GM18508 (cell line): ENCODE measurements around the gene HES5.
"Not testable (repeated sequence)": the region's sequence is repeated elsewhere in the genome, so short reads cannot be mapped to it uniquely, and the experiment has no call there.

ENCODE experiments used
- ATAC-seq: cut with Tn5 transposase; IDR thresholded peaks from one replicate; pipeline ENCODE4 v1.9.1; 2021; ENCODE audit warnings: moderate number of reproducible peaks; ENCODE audit not compliant: insufficient read depth, unreplicated experiment

HES5 gene, protein sequence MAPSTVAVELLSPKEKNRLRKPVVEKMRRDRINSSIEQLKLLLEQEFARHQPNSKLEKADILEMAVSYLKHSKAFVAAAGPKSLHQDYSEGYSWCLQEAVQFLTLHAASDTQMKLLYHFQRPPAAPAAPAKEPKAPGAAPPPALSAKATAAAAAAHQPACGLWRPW

GRCh38 chr1:2529784-2530512, at the start of gene HES5:
Gene HES5 (minus strand): TSS chr1:2530263. CDS start chr1:2530164, 99 bp downstream.
- ATAC-seq: no peak

DNA sequence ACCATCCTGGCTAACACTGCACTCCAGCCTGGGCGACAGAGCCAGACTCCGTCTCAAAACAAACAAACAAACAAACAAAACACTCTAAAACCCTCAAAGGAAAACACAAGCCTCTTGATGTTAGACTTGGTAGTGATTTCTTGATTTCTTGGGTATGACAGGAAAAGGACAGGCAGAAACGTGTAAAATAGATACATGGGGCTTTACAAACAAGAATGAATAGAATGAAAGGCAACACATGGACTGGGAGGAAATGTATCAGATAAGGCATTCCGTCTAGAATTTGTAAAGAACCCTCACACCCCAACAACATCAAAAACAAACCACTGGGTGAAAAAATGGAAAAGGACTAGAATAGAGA, 48.7 kb upstream of the HES5 start:
- ATAC-seq: no peak

DNA sequence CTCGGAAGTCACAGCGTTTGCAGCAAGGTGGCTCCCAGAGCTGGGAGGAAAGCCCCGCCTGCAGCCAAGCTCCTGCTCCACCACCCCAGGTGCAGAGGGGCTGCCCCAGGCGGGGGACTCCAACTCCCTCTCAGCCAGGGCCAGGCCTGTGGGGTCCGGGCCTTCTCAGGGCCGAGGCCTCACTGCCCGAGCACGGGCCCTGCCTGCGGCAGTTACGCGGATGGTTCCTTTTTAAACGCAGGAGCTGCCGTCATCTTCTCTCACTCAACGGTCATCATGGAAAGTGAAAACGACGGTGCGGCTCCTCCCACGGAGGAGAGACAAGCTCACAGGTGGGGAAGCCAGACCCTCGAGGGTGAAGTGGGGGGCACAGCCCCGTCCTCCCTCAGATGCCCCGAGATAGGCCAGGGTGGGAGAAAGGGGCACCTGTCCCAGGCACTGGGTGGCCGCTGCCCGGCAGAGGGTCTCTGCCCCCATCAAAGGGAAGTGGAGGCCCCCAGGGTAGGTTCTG, 47.6 kb upstream of the HES5 start:
- not testable (repeated sequence) for ATAC-seq

DNA sequence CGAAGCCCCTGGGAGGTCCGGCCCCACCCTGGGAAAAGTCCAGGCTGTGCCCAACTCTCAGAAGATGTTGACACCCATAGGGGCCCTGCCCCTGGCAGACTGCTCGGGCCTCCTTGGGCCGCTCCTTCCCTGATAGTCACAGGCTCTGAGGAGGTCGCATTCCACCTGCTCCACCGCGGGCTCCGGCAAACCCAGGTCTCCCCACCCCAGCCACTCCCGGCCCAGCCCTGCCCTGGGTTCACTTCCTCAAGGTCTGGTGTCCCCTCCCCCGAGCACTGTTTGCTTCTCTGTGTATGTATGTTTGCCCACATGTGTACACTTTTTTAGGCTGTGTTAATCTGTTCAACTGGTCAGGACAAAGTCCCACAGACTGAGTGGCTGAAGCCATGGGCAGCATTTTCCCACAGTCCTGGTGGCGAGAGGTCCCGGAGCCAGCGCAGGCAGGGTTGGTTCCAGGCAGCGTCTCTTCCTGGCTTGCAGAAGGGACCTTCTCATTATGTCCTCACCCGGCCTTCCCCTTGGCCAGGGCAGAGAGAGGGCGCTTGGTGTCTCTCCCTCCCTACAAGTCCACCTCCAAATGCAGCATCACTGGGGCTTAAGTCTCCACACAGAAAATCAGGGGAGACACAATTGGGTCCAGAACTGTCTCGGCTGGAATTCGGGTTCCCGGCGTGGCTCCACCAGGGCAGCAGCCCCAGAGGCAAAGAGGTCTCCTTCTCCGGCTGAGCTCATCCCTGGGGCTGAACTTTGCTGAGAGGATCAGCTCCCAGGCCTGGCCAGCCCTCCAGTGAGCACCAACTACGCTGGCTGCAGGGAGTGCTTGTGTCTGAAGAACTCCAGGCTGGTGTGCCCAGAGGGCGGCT, 46.0 kb upstream of the HES5 start:
- ATAC-seq: no peak

GRCh38 chr1:2574350-2574749, 44.3 kb upstream of the HES5 start:
- ATAC-seq: no peak

DNA sequence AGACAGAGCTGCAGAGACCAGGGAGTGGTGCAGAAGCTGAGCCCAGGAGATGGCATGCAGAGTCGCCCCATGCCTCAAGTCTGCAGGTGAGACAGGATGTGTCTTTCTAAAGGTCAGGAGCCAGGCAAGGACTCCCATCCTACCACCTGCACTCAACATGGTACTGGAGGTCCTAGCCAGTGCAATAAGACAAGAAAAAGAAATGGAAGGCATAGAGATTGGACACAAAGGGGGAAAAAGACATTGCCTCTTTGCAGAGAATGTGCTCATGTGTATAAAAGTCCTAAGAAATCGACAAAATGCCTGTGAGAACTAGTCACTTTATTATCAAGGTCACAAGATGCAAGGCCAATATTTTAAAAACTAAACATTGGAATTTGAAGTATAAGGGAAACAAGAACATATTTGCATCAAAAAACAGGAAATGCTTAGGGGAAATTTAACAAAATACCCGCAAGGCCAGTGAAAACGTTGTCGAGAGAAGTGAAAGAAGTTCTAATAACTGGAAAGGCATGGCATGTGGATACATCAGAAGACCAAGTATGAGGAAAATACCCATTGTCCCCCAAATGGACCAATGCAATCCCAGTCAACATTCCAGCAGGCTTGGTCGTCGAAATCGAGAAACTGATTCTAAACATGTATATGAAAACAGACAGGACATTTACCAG, 43.3 kb upstream of the HES5 start:
- no peak for ATAC-seq

DNA sequence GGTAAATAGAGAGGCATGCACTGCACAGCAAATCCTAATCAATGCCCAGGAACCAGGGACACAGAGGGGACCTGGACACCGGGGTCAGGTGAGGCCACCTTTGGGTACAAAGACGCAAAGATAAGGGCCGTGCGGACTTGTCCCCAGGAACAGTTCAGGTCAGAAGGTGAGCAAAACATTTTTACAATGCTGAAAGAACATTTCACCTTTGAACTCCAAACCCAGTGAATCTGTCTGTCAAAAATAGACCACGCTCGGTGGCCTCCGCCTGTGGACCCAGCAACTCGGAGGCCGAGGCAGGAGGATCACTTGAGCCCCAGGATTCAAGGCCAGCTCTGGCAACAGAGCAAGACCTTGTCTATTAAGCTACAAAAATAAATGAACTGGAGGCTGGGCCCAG, 41.3 kb upstream of the HES5 start:
- ATAC-seq: no peak

- no peak for ATAC-seq
These were observed 40.3 kb upstream of the HES5 start for GRCh38 chr1:2570332-2570731.

DNA sequence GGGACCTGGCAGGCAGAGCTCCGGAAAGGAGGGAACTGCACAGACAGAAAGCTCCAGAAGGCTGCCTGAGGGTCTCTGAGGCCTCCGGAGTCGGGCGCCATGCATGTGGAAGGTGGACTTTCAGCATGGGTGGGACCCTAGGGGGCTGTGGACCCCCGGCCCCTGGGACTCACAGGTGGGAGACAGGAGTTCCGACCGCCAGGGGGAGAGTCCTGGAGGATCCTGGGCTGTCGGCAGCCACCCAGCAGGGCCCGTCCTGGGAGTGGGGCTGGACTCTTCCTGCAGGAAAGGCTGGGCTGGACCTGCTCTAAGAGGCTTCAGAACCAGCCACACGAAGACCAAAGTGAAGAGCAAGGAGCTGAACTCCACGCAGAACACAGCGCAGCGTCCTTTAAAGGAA, 39.6 kb upstream of the HES5 start:
- ATAC-seq: not testable (repeated sequence)

DNA sequence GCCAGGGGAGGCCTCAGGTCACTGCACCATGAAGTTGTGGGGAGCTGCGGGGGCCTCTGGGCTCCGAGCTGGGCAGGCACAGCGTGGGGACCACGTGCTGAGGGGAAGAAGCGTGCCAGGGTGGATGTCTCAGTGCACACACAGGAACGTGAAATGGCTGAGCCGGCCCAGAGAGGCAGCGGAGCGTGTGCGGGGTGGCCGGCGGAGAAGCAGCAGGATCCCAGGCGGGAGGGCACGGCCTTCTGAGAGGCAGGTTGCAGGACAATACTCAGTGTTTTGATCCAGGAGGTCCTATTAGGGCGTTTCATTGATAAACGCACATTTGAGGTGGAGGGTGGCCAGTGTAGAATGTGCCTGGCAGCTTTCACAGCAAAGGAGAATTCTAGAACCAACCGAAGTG, 39.0 kb upstream of the HES5 start:
- no peak for ATAC-seq

DNA sequence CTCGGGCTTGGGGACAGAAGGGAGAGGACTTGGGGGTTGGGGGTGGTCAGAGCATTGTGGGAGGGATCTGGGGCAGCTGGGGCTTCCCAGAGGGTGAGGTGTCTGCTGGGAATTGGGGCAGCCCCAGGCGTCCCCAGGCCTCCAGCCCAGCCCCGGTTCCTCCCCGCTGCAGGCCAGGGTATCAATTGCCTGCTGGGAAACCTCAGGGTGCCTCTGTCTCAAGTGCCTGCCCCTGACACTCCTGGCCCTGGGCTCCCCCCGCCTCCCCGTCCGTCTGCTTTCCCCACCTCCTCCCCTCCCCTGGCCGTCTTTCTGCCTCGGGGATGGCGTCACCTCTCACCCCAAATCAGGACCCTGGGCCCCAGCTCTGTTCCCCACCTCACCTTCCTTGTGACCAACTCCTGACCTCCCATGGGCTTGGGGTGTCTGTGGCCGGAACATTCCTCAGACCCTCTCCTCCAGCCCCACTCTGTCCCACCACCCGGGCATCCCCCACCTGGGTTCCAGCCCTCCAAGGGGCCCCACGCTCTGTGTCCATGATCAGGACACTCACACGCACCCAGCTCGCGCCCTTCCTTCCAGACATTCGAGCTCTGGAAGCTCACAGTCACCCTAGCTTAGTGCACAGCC, 38.2 kb upstream of the HES5 start:
- not testable (repeated sequence) for ATAC-seq

DNA sequence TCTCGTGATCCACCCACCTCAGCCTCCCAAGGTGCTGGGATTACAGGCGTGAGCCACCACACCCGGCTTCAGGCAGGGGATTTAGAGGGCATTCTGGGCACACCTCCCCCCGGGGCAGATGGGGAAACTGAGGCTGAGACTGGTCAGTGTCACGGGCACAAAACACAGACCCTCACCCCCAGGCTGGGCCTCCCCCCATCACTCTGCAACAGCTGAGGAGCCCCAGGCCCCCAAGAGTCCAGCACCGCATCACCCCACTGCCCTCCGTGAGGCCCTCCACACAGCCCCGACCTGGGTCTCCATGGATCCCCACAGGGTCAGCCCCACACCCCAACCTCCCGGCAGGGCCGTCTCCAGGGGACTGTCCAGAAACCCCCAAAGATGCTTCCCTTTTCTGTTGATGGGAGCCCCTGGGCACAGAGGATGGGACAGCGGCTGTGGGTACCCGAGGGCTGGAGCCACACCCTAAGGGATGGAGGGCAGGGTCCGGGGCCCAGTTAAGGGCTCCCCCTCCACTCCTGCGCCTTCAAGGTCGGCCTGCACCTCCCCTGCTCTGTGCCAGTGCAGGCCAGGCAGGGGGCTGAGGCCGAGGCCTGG, 37.1 kb upstream of the HES5 start:
- no peak for ATAC-seq

DNA sequence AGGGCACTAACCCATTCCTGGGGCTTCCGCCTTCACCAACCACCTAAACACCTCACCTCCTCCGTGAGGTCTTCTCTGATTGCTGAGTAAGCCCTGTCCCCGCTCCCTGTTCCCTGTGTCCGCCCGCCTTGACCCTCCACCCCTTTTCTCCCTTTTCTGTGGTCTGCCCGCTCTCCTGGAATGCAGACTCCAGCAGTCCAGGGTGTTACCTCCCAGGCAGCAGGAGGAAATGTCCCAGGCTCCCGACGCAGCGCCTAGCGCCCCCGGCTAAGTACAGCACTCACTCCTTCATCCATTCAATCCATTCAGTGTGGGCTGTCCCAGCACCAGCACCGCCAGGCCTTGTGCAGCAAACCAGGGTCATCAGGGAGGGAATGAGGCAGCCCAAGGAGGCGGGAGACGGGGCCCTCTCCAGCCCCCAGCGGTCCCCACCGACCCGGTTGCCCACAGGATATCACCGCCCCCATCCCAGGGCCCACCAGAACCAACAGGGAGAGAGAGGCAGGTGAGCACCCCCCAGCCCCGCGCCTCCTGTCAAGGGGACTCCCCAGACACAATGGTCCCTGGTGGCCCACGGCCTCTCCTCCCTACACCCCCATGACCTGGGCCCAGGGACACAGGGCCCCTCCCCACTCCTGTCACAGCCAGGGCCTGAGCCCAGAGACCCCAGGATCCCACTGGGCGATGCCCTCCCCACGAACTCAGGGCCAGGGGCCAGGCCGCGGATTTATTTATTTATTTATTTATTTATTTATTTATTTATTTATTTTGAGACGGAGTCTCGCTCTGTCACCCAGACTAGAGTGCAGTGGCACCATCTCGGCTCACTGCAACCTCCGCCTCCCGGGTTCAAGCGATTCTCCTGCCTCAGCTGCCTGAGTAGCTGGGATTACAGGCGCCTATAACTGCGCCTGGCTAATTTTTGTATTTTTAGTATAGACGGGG, 36.3 kb upstream of the HES5 start:
- ATAC-seq: no peak

DNA sequence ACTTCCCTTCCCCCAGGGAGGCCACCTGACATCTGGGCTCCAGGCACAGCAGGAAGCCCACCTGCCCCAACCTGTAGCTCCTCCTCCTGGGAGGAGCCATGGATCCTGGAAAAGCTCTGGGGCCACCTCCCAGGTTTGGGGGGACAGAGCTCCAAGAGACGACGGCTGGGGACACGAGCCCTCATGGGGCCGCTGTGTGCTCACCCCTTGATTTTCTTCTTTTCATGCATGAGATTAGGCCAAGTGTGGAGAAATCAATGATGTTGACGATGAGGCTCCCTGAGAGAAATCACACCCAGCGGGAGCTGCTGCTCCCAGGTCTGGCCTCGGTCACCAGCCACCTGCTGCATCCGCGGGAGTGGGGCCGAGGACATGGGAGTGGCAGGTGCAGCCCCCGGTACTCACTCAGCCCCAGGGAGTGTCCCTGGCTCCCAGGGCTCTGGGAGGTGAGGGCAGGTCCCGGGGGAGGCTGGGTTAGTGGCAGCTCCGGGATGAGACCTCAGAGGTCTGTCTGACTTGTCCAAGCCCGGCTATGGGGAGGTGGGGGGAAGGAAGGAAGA, 34.8 kb upstream of the HES5 start:
- no peak for ATAC-seq

DNA sequence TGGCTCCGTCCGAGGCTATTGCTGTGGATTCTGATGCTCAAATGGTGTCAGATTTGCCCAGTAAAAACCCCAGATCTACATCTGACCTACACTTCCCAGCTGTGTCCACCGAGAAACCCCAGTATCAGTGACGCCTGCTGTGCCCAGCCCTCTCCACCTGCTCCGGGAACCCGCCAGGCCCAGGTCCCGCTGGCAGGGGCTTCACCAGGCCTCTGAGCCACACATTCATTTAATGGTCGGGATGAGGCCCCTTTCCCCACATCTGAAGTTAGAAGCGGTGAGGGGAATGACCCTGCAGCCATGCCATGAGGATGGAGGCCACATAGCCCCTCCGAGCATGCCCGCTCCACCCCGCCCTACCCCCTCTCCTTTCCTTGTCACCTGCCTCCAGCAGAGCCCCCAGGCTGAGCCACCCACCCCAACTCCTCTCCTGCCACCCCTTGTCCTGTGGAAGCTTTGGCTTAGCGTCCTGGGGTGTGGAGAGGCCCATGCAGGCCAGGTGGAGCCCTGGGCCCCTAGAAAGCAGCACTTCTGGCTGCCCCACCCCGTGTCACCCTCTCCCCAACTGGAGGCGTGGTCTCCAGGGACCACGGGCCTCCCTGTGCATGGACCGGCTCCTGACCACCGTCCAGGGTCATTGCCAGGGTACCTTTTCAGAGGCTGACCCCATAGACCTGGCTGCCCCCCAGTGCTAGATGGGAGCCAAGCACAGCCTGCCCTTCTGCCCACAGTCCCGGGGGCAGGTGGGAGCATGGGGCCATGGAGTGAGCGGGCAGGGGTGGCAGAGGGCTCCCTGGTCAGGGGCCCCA, 34.1 kb upstream of the HES5 start:
- ATAC-seq: no peak

DNA sequence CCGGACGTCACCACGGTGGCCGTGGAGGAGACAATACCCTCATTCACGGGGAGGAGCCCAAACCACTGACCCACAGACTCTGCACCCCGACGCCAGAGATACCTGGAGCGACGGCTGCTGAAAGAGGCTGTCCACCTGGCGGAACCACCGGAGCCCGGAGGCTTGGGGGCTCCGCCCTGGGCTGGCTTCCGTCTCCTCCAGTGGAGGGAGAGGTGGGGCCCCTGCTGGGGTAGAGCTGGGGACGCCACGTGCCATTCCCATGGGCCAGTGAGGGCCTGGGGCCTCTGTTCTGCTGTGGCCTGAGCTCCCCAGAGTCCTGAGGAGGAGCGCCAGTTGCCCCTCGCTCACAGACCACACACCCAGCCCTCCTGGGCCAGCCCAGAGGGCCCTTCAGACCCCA, 33.1 kb upstream of the HES5 start:
- ATAC-seq: no peak
